HG02759 (cell line): ENCODE measurements around the gene DCC.

Experiments used
- ATAC-seq: cut with Tn5 transposase; IDR thresholded peaks from one replicate; pipeline ENCODE4 v1.9.1; 2021; ENCODE audit warnings: mild to moderate bottlenecking, moderate library complexity; ENCODE audit not compliant: unreplicated experiment

Gene DCC

GRCh38 chr18:52577795-52578194, 237.8 kb downstream of the DCC start:
- no peak for ATAC-seq

- no peak for ATAC-seq
Measured at GRCh38 chr18:52582061-52582460, 242.1 kb downstream of the DCC start.

GRCh38 chr18:52582516-52582915, 242.5 kb downstream of the DCC start:
- ATAC-seq: no peak

- no peak for ATAC-seq
Measured at GRCh38 chr18:52588931-52589330, 248.9 kb downstream of the DCC start.

GRCh38 chr18:52596748-52597435, 256.9 kb downstream of the DCC start:
- ATAC-seq: no peak

GRCh38 chr18:52598921-52599320, 258.9 kb downstream of the DCC start:
- ATAC-seq: no peak

- ATAC-seq: no peak
Measured at GRCh38 chr18:52602820-52603219, 262.8 kb downstream of the DCC start.

- no peak for ATAC-seq
Measured at GRCh38 chr18:52605345-52605744, 265.3 kb downstream of the DCC start.

- no peak for ATAC-seq
Measured at GRCh38 chr18:52607985-52608384, 268.0 kb downstream of the DCC start.

GRCh38 chr18:52610451-52611115, 270.6 kb downstream of the DCC start:
- no peak for ATAC-seq

GRCh38 chr18:52612406-52612805, 272.4 kb downstream of the DCC start:
- ATAC-seq: no peak

- no peak for ATAC-seq
Measured at GRCh38 chr18:52615321-52615720, 275.3 kb downstream of the DCC start.

- ATAC-seq: peak; percentile 66
Measured at GRCh38 chr18:52615943-52616342, 275.9 kb downstream of the DCC start.

GRCh38 chr18:52617931-52618330, 277.9 kb downstream of the DCC start:
- no peak for ATAC-seq

- no peak for ATAC-seq
Measured at GRCh38 chr18:52620926-52621439, 281.0 kb downstream of the DCC start.

- no peak for ATAC-seq
Measured at GRCh38 chr18:52624702-52625101, 284.7 kb downstream of the DCC start.

GRCh38 chr18:52636536-52636935, 296.5 kb downstream of the DCC start:
- ATAC-seq: no peak

GRCh38 chr18:52648201-52648600, 308.2 kb downstream of the DCC start:
- ATAC-seq: no peak

GRCh38 chr18:52652391-52652790, 312.4 kb downstream of the DCC start:
- ATAC-seq: no peak

- ATAC-seq: no peak
Measured at GRCh38 chr18:52657043-52657805, 317.2 kb downstream of the DCC start.

- ATAC-seq: no peak
Measured at GRCh38 chr18:52667463-52668065, 327.6 kb downstream of the DCC start.
